H1 (cell line): ENCODE data around the gene BRAT1. TPM values are rescaled to one million over a fixed set of nuclear protein-coding genes. Genes with fewer than 3 reads are reported as not detected.

Source experiments
- CTCF ChIA-PET: fragments of 300-600 bp; sonication (Branson Sonifier 250); formaldehyde crosslinking; loops from one replicate; lab custom pipeline; 2021; ENCODE audit not compliant: partially characterized antibody; lab: Charles Lee
- POLR2A ChIA-PET: fragments of 300-600 bp; sonication (Branson Sonifier 250); formaldehyde crosslinking; loops from one replicate; lab custom pipeline; 2021; ENCODE audit warnings: inconsistent platforms; ENCODE audit not compliant: partially characterized antibody; lab: Charles Lee
- DNase-seq, 2 experiments: peaks; one replicate each; pipeline versions ENCODE4 v3.0.0 to v3.0.0-alpha.2; 2010 to 2022; ENCODE audit warnings: low spot score in 2 of 2, low read depth in 1 of 2, mixed read lengths in 1 of 2
- FAIRE-seq: peaks from 2 replicates; lab custom pipeline; 2011; peaks lifted over from hg19 to GRCh38; lab: Jason Lieb, UNC
- H2AFZ ChIP-seq: 2 replicates; pipeline ENCODE4 v1.8.1; 2012; ENCODE audit warnings: low read length, inconsistent platforms
- H2AK5ac ChIP-seq: 2 replicates; pipeline ENCODE4 v1.6.1; 2013; ENCODE audit warnings: low read depth, low read length
- H2BK120ac ChIP-seq: replicated peaks from 2 replicates; pipeline ENCODE3; 2013; ENCODE audit warnings: low read depth, low read length, inconsistent platforms
- H2BK12ac ChIP-seq: 2 replicates; pipeline ENCODE4 v1.6.1; 2013; ENCODE audit warnings: low read depth, low read length
- H2BK15ac ChIP-seq: 2 replicates; pipeline ENCODE4 v1.6.1; 2013; ENCODE audit warnings: low read length
- H2BK20ac ChIP-seq: 2 replicates; pipeline ENCODE4 v1.6.1; 2013; ENCODE audit warnings: low read length
- H2BK5ac ChIP-seq: 2 replicates; pipeline ENCODE4 v1.6.1; 2013; ENCODE audit warnings: low read depth, low read length
- H3K14ac ChIP-seq: 2 replicates; pipeline ENCODE4 v1.6.1; 2013; ENCODE audit warnings: inconsistent platforms; ENCODE audit not compliant: insufficient read length
- H3K18ac ChIP-seq: 2 replicates; pipeline ENCODE4 v1.6.1; 2013; ENCODE audit warnings: low read length; ENCODE audit errors: extremely low read depth
- H3K23ac ChIP-seq: 2 replicates; pipeline ENCODE4 v1.6.1; 2013; ENCODE audit warnings: inconsistent platforms; ENCODE audit not compliant: insufficient read length
- H3K23me2 ChIP-seq: 2 replicates; pipeline ENCODE4 v1.6.1; 2013; ENCODE audit warnings: low read depth, low read length
- H3K27ac ChIP-seq: 2 replicates; pipeline ENCODE4 v1.6.1; 2011; ENCODE audit warnings: low read depth, low read length, inconsistent platforms
- H3K27me3 ChIP-seq, 4 experiments: replicated peaks in 1 of 4; 1 replicate in 1 of 4; 2 replicates in 3 of 4; pipeline versions ENCODE4 v1.6.1 to v1.8.1; 2011 to 2013; ENCODE audit warnings: low read length in 3 of 4, mild to moderate bottlenecking in 3 of 4, inconsistent platforms in 2 of 4, mixed read lengths in 2 of 4, moderate library complexity in 1 of 4; ENCODE audit not compliant: control insufficient read depth in 3 of 4, insufficient read depth in 3 of 4; ENCODE audit errors: extremely low read depth in 1 of 4
- H3K36me3 ChIP-seq, 4 experiments: 2 replicates each; pipeline versions ENCODE4 v1.6.1 to v1.8.1; 2011 to 2013; ENCODE audit warnings: mild to moderate bottlenecking in 4 of 4, low read length in 3 of 4, moderate library complexity in 2 of 4, control low read depth in 1 of 4, inconsistent platforms in 1 of 4; ENCODE audit not compliant: insufficient read depth in 4 of 4, control insufficient read depth in 2 of 4
- H3K4ac ChIP-seq: replicated peaks from 2 replicates; pipeline ENCODE3; 2013; ENCODE audit warnings: low read length, low read depth, mixed read lengths, inconsistent platforms; ENCODE audit not compliant: insufficient read length
- H3K4me1 ChIP-seq, 4 experiments: replicated peaks in 1 of 4; 1 replicate in 1 of 4; 2 replicates in 3 of 4; pipeline versions ENCODE4 v1.6.1 to v1.8.1; 2011 to 2013; ENCODE audit warnings: low read length in 3 of 4, inconsistent platforms in 2 of 4, mixed read lengths in 1 of 4; ENCODE audit not compliant: insufficient read depth in 4 of 4, control insufficient read depth in 3 of 4
- H3K4me2 ChIP-seq, 2 experiments: 2 replicates each; pipeline versions ENCODE4 v1.6.1 to v1.8.1; 2011 to 2013; ENCODE audit warnings: low read depth in 2 of 2, low read length in 2 of 2, control low read depth in 1 of 2, inconsistent platforms in 1 of 2, mild to moderate bottlenecking in 1 of 2; ENCODE audit not compliant: insufficient read depth in 1 of 2
- H3K4me3 ChIP-seq, 4 experiments: fragments of 200-600, 300-600 bp in 1 of 4; sonication (generic), shearing (Covaris generic), sonication (Bioruptor Twin) in 1 of 4; 2 replicates each; pipeline versions ENCODE4 v1.5.1 to v1.8.1; 2011 to 2016; ENCODE audit warnings: low read length in 4 of 4, low read depth in 3 of 4, control low read depth in 2 of 4, inconsistent platforms in 2 of 4, mild to moderate bottlenecking in 2 of 4, mixed read lengths in 1 of 4, moderate library complexity in 1 of 4; ENCODE audit not compliant: insufficient read depth in 2 of 4; ENCODE audit errors: extremely low read depth in 1 of 4
- H3K56ac ChIP-seq: replicated peaks from 2 replicates; pipeline ENCODE3; 2013; ENCODE audit warnings: low read depth, mild to moderate bottlenecking, mixed read lengths, low read length, inconsistent platforms; ENCODE audit not compliant: insufficient read length
- H3K79me1 ChIP-seq: 2 replicates; pipeline ENCODE4 v1.6.1; 2013; ENCODE audit warnings: low read depth, low read length, control low read depth
- H3K79me2 ChIP-seq, 2 experiments: 2 replicates each; pipeline versions ENCODE4 v1.6.1 to v1.8.1; 2012 to 2013; ENCODE audit warnings: low read length in 2 of 2, mild to moderate bottlenecking in 2 of 2, inconsistent platforms in 1 of 2; ENCODE audit not compliant: insufficient read depth in 2 of 2, control insufficient read depth in 1 of 2
- H3K9ac ChIP-seq, 4 experiments: replicated peaks in 1 of 4; 1 replicate in 1 of 4; 2 replicates in 3 of 4; pipeline versions ENCODE4 v1.6.1 to v1.8.1; 2011 to 2013; ENCODE audit warnings: low read depth in 3 of 4, low read length in 3 of 4, control low read depth in 2 of 4, mild to moderate bottlenecking in 2 of 4, moderate library complexity in 2 of 4, inconsistent platforms in 1 of 4; ENCODE audit errors: extremely low read depth in 1 of 4
- H3K9me3 ChIP-seq, 2 experiments: 2 replicates each; pipeline versions ENCODE4 v1.6.1 to v1.8.1; 2012 to 2013; ENCODE audit warnings: mild to moderate bottlenecking in 2 of 2, moderate library complexity in 2 of 2, control low read depth in 1 of 2, inconsistent platforms in 1 of 2, low read depth in 1 of 2, low read length in 1 of 2, mixed read lengths in 1 of 2; ENCODE audit not compliant: insufficient read depth in 2 of 2
- H4K20me1 ChIP-seq, 2 experiments: replicated peaks in 1 of 2; 2 replicates each; pipeline versions ENCODE3 to v1.8.1; 2011 to 2013; ENCODE audit warnings: inconsistent platforms in 2 of 2, low read length in 2 of 2, mild to moderate bottlenecking in 1 of 2; ENCODE audit not compliant: insufficient read depth in 2 of 2, control insufficient read depth in 1 of 2
- H4K5ac ChIP-seq: 2 replicates; pipeline ENCODE4 v1.6.1; 2013; ENCODE audit warnings: low read length, low read depth, mixed read lengths, inconsistent platforms; ENCODE audit not compliant: insufficient read length
- H4K8ac ChIP-seq: 2 replicates; pipeline ENCODE4 v1.8.0; 2013; ENCODE audit warnings: mild to moderate bottlenecking, moderate library complexity, low read length, inconsistent platforms; ENCODE audit not compliant: insufficient read depth; ENCODE audit errors: extremely low read depth
- H4K91ac ChIP-seq: replicated peaks from 2 replicates; pipeline ENCODE3; 2013; ENCODE audit warnings: low read length, mixed read lengths, inconsistent platforms; ENCODE audit not compliant: insufficient read length
- CEBPB ChIP-seq: IDR thresholded peaks from 2 replicates; pipeline ENCODE4 v1.6.1; 2012; ENCODE audit warnings: low read depth, low read length
- EGR1 ChIP-seq: IDR thresholded peaks from 2 replicates; pipeline ENCODE4 v1.6.1; 2011; ENCODE audit warnings: low read depth, low read length, borderline replicate concordance
- JUND ChIP-seq: IDR thresholded peaks from 2 replicates; pipeline ENCODE4 v1.6.1; 2011; ENCODE audit warnings: mild to moderate bottlenecking, improper control_type of control experiment, low read length
- KDM4A ChIP-seq: IDR thresholded peaks from one replicate; pipeline ENCODE4 v1.7.1; 2012; ENCODE audit warnings: low read depth, mild to moderate bottlenecking, moderate library complexity, low read length, inconsistent platforms; ENCODE audit not compliant: severe bottlenecking
- KDM5A ChIP-seq: fragments of 200-600 bp; IDR thresholded peaks from 2 replicates; pipeline ENCODE4 v1.7.1; 2012; ENCODE audit warnings: mild to moderate bottlenecking, low read length, inconsistent platforms, mixed read lengths
- NANOG ChIP-seq: IDR thresholded peaks from 2 replicates; pipeline ENCODE4 v1.6.1; 2011; ENCODE audit warnings: low read length, low read depth, mild to moderate bottlenecking, inconsistent platforms; ENCODE audit not compliant: insufficient read depth, poor library complexity, severe bottlenecking
- PHF8 ChIP-seq: fragments of 200-600 bp; sonication (generic); conservative IDR thresholded peaks from 2 replicates; pipeline ENCODE4 v1.7.1; 2012; ENCODE audit warnings: low read depth, mild to moderate bottlenecking, inconsistent platforms, low read length, moderate library complexity
- RBBP5 ChIP-seq: IDR thresholded peaks from 2 replicates; pipeline ENCODE4 v1.7.1; 2012; ENCODE audit warnings: low read depth, mild to moderate bottlenecking, inconsistent platforms, low read length, moderate library complexity, borderline replicate concordance
- RFX5 ChIP-seq: IDR thresholded peaks from 2 replicates; pipeline ENCODE4 v1.6.1; 2011; ENCODE audit warnings: low read depth, low read length, improper control_type of control experiment, borderline replicate concordance
- RNF2 ChIP-seq: fragments of 200-900, 300-1000 bp; sonication (generic); IDR thresholded peaks from 2 replicates; pipeline ENCODE4 v1.7.1; 2016; ENCODE audit warnings: borderline replicate concordance, low read depth, mild to moderate bottlenecking, antibody characterized with exemption, low read length; ENCODE audit not compliant: poor library complexity, severe bottlenecking; ENCODE audit errors: missing control alignments
- SRF ChIP-seq: IDR thresholded peaks from 2 replicates; pipeline ENCODE4 v1.6.1; 2011; ENCODE audit warnings: mild to moderate bottlenecking, low read depth, low read length, moderate library complexity
- TEAD4 ChIP-seq: IDR thresholded peaks from 2 replicates; pipeline ENCODE4 v1.6.1; 2012; ENCODE audit warnings: low read depth, low read length, inconsistent platforms, mixed read lengths
- YY1 ChIP-seq: IDR thresholded peaks from 2 replicates; pipeline ENCODE4 v1.6.1; 2011; ENCODE audit warnings: low read depth, mild to moderate bottlenecking, low read length
- WGBS, 2 experiments: shearing (Covaris generic) in 1 of 2; methylation state at CpG; one replicate each; pipeline versions ENCODE4 v1.1.6 to v1.1.7; 2013 to 2015; ENCODE audit warnings: low lambda C conversion rate in 2 of 2, mixed read lengths in 2 of 2, inconsistent platforms in 1 of 2, low coverage in 1 of 2, missing lambda C conversion rate in 1 of 2; ENCODE audit not compliant: insufficient replicate concordance in 2 of 2, insufficient coverage in 1 of 2, insufficient read length in 1 of 2; ENCODE audit errors: extremely low coverage in 1 of 2, missing lambda C conversion rate in 1 of 2; 5-methylcytosine and 5-hydroxymethylcytosine counted together
- polyA plus RNA-seq, 7 experiments: library from polyadenylated mRNA; depleted of rRNA in 3 of 7; stranded (reverse) in 5 of 7; unstranded in 2 of 7; fragments of >200 nt in 5 of 7; fragments of 200-250 nt in 2 of 7; gene quantifications; 1 replicate in 5 of 7; 2 replicates in 1 of 7; 4 replicates in 1 of 7; pipeline versions ENCODE4 v1.2.1 to v1.2.3, GENCODE V29; 2011 to 2013; ENCODE audit warnings: missing spikeins in 2 of 7, mixed read lengths in 2 of 7
- total RNA-seq: library from RNA; stranded (reverse); fragmentation: NEBNext Ultra II Directional; extraction: Animal tissue kit (Norgen Biotek cat#: 25700); gene quantifications from 2 replicates; pipeline ENCODE4 v1.2.1, GENCODE V29; 2021

BRAT1 gene
- total and polyA plus RNA-seq, 2 of the 8 experiments (the other 6 are each of a cell fraction or from before 2014, with no cell fraction given), result 36.8 to 42.3 TPM

DNA sequence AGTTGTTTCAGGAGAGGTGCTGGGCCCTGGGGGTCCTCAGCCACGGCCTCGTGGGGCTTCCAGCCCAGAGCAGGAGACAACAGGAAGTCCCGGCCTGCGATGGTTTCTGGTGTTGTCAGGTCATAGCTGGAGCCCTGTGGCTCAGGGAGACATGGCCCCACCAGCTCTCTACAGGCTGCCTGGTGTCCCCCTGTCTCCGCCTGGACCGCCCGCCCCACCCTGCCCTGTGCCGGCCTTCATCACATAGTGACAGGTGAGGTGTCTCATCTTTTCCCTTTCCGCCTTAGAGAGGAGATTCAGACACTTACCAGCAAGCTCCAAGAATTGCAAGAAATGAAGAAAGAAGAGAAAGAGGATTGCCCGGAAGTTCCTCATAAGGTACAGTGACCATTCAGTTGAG, 39.3 kb upstream of the BRAT1 start:
- Histone ChIP-seq H3K4me3 (no peak overlapping the region), H4K20me1 (no peaks in the 10 kb centered on the region), H4K8ac (no peak overlapping the region), H4K5ac (no peak overlapping the region), H3K18ac (no peak overlapping the region), H3K79me1 (no peaks in the 10 kb centered on the region), H4K91ac (no peak overlapping the region), H3K27ac (no peak overlapping the region), H3K9me3 (no peaks in the 10 kb centered on the region), H3K9ac (no peak overlapping the region), H3K4me2 (no peak overlapping the region), H2BK5ac (no peak overlapping the region), H2BK12ac (no peak overlapping the region), H2BK120ac (no peak overlapping the region), H2AFZ (no peak overlapping the region), H3K27me3 (no peaks in the 10 kb centered on the region), H3K23me2 (no peaks in the 10 kb centered on the region), H3K23ac (no peak overlapping the region), H2BK20ac (no peak overlapping the region), H3K79me2 (no peaks in the 10 kb centered on the region), H3K56ac (no peak overlapping the region), H2BK15ac (no peak overlapping the region), H3K4ac (no peak overlapping the region), H2AK5ac (no peak overlapping the region), H3K14ac (no peak overlapping the region), H3K36me3 (peaks cover 0 to 2% (median 0%) of the 10 kb centered on the region in 4 experiments; a peak in 1 of 8 replicates), H3K4me1 (no peaks in the 10 kb centered on the region)
- CTCF ChIA-PET, result interaction anchor here (1.3 to 2.3 kb wide), 5 partner anchors 9 to 57 kb away, joined by 5 to 11 read pairs (median 5); no protein-coding TSS in a partner anchor
- FAIRE-seq, result no peak
- POLR2A ChIA-PET, result interaction anchor here (0.6 to 1.5 kb wide), 3 partner anchors 8 to 182 kb away, joined by 3 to 4 read pairs (median 3); no protein-coding TSS in a partner anchor
- no peak for DNase-seq
- WGBS, 2 experiments, result 91% methylated on average over 10 of the region's 10 CpGs; no CpG with 5 or more reads in 1 of the 2 experiments
- TF ChIP-seq KDM4A (no peak), RBBP5 (no peak), SRF (no peak), JUND (no peak), CEBPB (no peak), EGR1 (no peak), TEAD4 (no peak), YY1 (no peak), PHF8 (no peak), NANOG (no peak), RFX5 (no peak), RNF2 (no peak), KDM5A (no peak)
